Subcutaneous abdominal adipose tissue (tissue), 5 donors: Measurements from ENCODE around the gene HS3ST6.
"Not testable (repeated sequence)": the region's sequence is repeated elsewhere in the genome, so short reads cannot be mapped to it uniquely, and the experiment has no call there.

Experiments used
- H3K27ac ChIP-seq: one replicate; pipeline ENCODE4 v1.7.0; 2013; ENCODE audit warnings: low read depth, mild to moderate bottlenecking, inconsistent platforms, low read length, moderate library complexity
- H3K27me3 ChIP-seq, 5 donors: one replicate each; pipeline ENCODE4 v1.7.0; 2013; ENCODE audit warnings: low read length in 5 of 5, inconsistent platforms in 1 of 5; ENCODE audit not compliant: control insufficient read depth in 5 of 5, insufficient read depth in 4 of 5
- H3K36me3 ChIP-seq, 5 donors: one replicate each; pipeline ENCODE4 v1.7.0; 2013; ENCODE audit warnings: low read length in 5 of 5; ENCODE audit not compliant: control insufficient read depth in 5 of 5, insufficient read depth in 5 of 5
- H3K4me1 ChIP-seq, 5 donors: one replicate each; pipeline ENCODE4 v1.7.0; 2013; ENCODE audit warnings: low read length in 5 of 5, mild to moderate bottlenecking in 3 of 5, moderate library complexity in 1 of 5; ENCODE audit not compliant: control insufficient read depth in 5 of 5, insufficient read depth in 5 of 5
- H3K4me3 ChIP-seq, 5 donors: one replicate each; pipeline ENCODE4 v1.7.0; 2013; ENCODE audit warnings: low read length in 5 of 5, low read depth in 1 of 5
- H3K9ac ChIP-seq, 5 donors: one replicate each; pipeline ENCODE4 v1.7.0; 2013; ENCODE audit warnings: low read length in 5 of 5, mild to moderate bottlenecking in 4 of 5, moderate library complexity in 3 of 5
- H3K9me3 ChIP-seq, 5 donors: one replicate each; pipeline ENCODE4 v1.7.0; 2013; ENCODE audit warnings: low read length in 5 of 5; ENCODE audit not compliant: control insufficient read depth in 5 of 5
- donor health status: healthy.
- donor health status: healthy.
- donor health status: healthy.
- donor health status: healthy.
- donor health status: healthy.

Gene HS3ST6

DNA sequence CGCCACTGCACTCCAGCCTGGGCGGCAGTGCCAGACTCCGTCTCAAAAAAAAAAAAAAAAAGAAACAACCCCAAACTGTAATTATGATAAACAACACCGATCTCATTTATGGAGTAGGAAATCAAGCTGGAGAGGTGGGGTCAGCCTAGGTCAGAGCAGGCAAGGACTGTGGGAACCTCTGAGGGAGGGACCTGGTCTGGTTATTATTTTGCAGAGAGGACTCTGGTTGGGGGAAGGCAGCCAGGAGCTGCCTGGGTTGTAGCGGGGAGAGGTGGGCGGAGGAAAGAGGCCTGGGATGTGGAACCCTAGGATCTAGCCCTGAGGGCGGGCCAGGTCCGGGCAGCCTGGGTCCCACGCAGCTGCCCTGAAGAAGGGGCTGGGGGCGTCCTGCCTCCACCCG is 10.9 kb upstream of the HS3ST6 start:
- Histone ChIP-seq H3K4me3 (peak overlapping the region; percentile 57 to 70 (median 61)), H3K36me3 (no peaks in the 10 kb centered on the region), H3K27ac (no peak overlapping the region), H3K27me3 (peaks cover 7 to 16% (median 10%) of the 10 kb centered on the region in 5 donors), H3K9me3 (no peaks in the 10 kb centered on the region), H3K4me1 (peaks cover 0 to 8% (median 8%) of the 10 kb centered on the region in 5 donors), H3K9ac (peak overlapping the region in 3 of 5 donors; percentile 53 to 73 (median 72))

DNA sequence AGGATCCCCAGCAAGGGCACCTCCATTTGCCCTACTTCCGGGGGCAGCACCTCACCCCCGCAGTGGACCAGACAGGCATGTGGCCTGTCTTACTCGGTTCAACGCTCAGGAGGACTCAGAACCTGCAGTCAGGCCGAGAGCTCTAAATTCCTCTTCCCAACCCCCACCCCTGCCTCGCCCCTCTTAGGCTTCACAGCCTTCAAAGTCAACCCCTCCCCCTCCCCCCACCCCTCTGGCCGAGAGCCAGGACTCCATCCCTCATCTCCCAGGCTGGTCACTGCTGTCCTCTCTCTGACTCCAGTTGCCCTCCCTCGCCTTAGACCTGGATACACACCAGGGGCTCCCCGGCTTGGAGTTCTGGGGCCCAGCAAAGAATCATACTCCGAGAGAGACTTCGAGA is 8.1 kb upstream of the HS3ST6 start:
- H3K36me3 ChIP-seq: no peaks in the 10 kb centered on the region
- no peaks in the 10 kb centered on the region for H3K9me3 ChIP-seq
- H3K9ac ChIP-seq: no peak overlapping the region
- peaks cover 10 to 30% (median 24%) of the 10 kb centered on the region in 5 donors for H3K27me3 ChIP-seq
- H3K4me1 ChIP-seq: peaks cover 0 to 8% (median 8%) of the 10 kb centered on the region in 5 donors
- H3K27ac ChIP-seq: no peak overlapping the region
- no peak overlapping the region for H3K4me3 ChIP-seq

DNA sequence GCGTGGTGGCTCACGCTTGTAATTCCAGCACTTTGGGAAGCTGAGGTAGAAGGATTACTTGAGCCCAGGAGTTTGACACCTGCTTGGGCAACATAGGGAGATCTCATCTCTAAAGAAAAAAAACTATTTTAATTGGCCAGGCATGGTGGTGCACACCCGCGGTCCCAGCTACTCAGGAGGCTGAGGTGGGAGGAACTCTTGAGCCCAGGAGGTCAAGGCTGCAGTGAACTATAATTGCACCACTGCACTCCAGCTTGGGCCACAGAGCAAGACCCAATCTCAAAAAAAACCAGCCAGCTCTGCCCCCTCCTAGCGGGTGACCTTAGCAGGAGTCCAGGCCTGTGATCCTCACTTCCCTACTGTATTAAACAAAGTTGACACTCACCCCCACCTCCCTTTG is 5.9 kb upstream of the HS3ST6 start:
- no peak overlapping the region for H3K9ac ChIP-seq
- H3K27me3 ChIP-seq: peaks cover 30 to 50% (median 45%) of the 10 kb centered on the region in 5 donors
- no peak overlapping the region for H3K27ac ChIP-seq
- H3K4me1 ChIP-seq: peaks cover 0 to 3% (median 2%) of the 10 kb centered on the region in 5 donors
- no peak overlapping the region for H3K4me3 ChIP-seq
- no peaks in the 10 kb centered on the region for H3K9me3 ChIP-seq
- no peaks in the 10 kb centered on the region for H3K36me3 ChIP-seq

DNA sequence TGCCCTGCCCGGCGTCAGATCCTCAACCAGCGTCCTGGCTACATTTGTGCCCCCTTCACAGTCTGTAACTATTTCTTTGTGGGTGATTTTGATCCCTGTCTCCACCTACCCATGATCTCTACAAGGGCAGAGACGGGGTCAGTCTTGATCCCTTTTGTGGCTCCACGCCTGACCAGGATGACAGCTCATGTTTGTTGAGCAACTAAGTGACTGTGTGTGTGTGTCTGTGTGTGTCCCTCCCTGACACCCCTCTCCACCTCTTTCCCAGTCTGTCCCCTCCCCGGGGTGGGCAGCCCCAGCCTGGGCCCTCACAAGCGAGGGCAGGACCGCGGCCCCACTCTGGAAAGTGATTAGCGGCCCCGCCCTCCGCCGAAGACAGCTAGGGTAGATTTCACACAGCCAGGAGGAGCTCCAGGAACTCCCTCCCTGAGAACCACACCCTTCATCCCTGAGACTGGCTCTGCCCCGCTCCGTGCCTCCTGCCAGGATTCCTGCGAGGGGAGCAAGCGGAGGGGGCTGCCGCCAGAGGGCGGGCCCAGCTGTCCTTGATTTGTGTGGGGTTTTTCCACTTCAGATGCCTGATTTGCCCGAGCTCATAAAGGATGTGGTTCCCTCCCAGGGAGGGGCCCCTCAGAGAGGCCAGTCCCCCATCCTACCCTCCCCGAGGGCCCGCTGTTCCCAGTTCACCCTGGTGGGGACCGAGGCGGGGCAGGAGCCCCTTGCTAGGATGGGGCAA is 5.3 kb upstream of the HS3ST6 start:
- H3K36me3 ChIP-seq: no peaks in the 10 kb centered on the region
- H3K4me3 ChIP-seq: no peak overlapping the region
- peaks cover 35 to 57% (median 51%) of the 10 kb centered on the region in 5 donors for H3K27me3 ChIP-seq
- no peaks in the 10 kb centered on the region for H3K9me3 ChIP-seq
- no peak overlapping the region for H3K27ac ChIP-seq
- H3K4me1 ChIP-seq: peaks cover 0 to 3% (median 0%) of the 10 kb centered on the region in 5 donors
- H3K9ac ChIP-seq: peak overlapping the region in 1 of 5 donors; percentile 17

GRCh38 chr16:1922357-1922756 is 4.1 kb upstream of the HS3ST6 start:
- Histone ChIP-seq H3K4me3 (no peak overlapping the region), H3K36me3 (no peaks in the 10 kb centered on the region), H3K9ac (no peak overlapping the region), H3K4me1 (peaks cover 0 to 4% (median 0%) of the 10 kb centered on the region in 5 donors), H3K27ac (no peak overlapping the region), H3K27me3 (peaks cover 39 to 61% (median 55%) of the 10 kb centered on the region in 5 donors), H3K9me3 (no peaks in the 10 kb centered on the region)

DNA sequence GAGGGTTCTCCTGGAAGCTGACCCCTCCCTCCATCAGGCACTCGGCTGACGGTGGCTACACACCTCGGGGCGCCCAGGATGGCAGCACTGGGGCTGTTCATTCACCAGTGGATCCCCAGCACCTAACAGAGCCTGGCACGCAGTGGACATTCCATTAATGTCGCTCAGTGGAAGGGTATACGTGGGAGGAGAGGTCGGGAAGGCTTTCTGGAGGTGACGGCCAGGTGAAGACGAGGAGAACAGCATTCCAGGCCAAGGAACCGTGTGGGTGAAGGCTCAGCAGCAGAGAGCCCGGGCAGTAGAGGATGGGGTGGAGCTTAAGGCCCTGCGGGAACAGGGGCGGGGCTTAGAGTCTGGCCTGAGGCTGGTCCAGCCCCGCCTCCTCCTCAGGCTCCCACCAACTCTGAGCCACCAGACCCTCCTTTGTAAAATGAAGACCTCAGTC is 2.5 kb upstream of the HS3ST6 start:
- Histone ChIP-seq H3K27ac (no peak overlapping the region), H3K27me3 (peaks cover 50 to 77% (median 68%) of the 10 kb centered on the region in 5 donors), H3K4me1 (peaks cover 0 to 4% (median 0%) of the 10 kb centered on the region in 5 donors), H3K36me3 (no peaks in the 10 kb centered on the region), H3K4me3 (no peak overlapping the region), H3K9me3 (no peaks in the 10 kb centered on the region), H3K9ac (no peak overlapping the region)

DNA sequence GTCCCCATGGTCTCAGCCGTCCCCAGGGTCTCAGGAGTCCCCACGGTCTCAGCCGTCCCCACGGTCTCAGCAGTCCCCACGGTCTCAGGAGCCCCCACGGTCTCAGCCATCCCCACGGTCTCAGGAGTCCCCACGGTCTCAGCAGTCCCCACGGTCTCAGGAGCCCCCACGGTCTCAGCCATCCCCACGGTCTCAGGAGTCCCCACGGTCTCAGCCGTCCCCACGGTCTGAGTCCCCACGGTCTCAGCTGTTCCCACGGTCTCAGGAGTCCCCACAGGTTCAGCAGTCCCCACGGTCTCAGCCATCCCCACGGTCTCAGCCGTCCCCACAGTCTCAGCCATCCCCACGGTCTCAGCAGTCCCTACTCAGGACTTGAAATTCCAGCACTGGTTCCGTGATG is 1.9 kb upstream of the HS3ST6 start:
- not testable (repeated sequence) for H3K27ac ChIP-seq, H3K4me3 ChIP-seq, H3K36me3 ChIP-seq, H3K9ac ChIP-seq, H3K9me3 ChIP-seq, H3K4me1 ChIP-seq
- peaks cover 50 to 80% (median 71%) of the 10 kb centered on the region in 5 donors for H3K27me3 ChIP-seq

DNA sequence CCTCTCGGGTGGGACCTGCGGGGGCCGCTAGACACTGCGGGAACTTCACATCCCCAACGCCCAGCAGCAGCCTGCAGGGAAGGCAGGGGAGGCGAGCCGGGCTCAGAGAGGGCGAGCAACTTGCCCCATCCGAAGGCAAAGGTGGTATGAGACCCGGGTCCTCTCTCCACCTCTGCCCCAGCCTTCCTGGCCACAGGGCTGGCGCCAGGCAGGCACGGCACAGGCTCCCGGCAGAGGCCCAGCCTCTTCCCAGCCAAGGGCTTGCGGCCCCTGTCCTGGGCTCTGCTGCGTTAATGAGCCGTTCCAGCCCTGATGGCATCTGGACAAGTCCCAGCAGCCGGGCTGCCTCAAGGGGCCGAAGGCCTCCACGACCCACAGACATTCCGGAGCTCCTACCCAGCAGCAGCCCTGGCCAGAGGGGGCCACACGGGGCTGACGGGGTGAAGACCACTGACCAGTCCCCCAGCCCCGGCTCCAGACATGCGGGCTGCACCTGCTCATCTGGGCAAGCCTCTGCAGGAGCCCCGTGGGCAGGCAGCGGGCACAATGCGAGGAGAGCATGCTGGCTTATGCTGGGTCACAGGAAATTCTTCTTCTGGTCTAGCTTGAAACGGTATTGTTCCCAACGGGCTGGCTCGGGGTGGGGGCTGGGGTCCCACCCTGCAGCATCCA is 1.2 kb upstream of the HS3ST6 start:
- no peak overlapping the region for H3K27ac ChIP-seq
- no peak overlapping the region for H3K9ac ChIP-seq
- no peaks in the 10 kb centered on the region for H3K36me3 ChIP-seq
- H3K27me3 ChIP-seq: peaks cover 52 to 83% (median 76%) of the 10 kb centered on the region in 5 donors
- H3K9me3 ChIP-seq: no peaks in the 10 kb centered on the region
- peaks cover 0 to 4% (median 0%) of the 10 kb centered on the region in 5 donors for H3K4me1 ChIP-seq
- no peak overlapping the region for H3K4me3 ChIP-seq

GRCh38 chr16:1917665-1918350 is 407 bp downstream of the HS3ST6 start:
- H3K4me3 ChIP-seq: no peak overlapping the region

More at GRCh38 chr16:1917665-1918350, 407 bp downstream of the HS3ST6 start:
- Histone ChIP-seq H3K36me3 (no peaks in the 10 kb centered on the region), H3K9me3 (no peaks in the 10 kb centered on the region), H3K27ac (no peak overlapping the region), H3K4me1 (peaks cover 0 to 4% (median 0%) of the 10 kb centered on the region in 5 donors), H3K27me3 (peaks cover 52 to 78% (median 70%) of the 10 kb centered on the region in 5 donors), H3K9ac (no peak overlapping the region)
